GM12878 (cell line): Measurements from ENCODE around the gene EPO. TPM values are rescaled to one million over a fixed set of nuclear protein-coding genes. Genes with fewer than 3 reads are reported as not detected.

Experiments
- ATAC-seq: fragments of 200-7000 bp; cut with Tn5 transposase; 3 replicates; pipeline ENCODE4 v1.9.1; 2020; ENCODE audit warnings: mild to moderate bottlenecking, moderate library complexity
- BruUV-seq: library from RNA; stranded (reverse); fragments of 400-500 nt; replicated peaks from 2 replicates; lab custom pipeline; 2021; lab: Mats Ljungman, UMichigan
- CTCF ChIA-PET: fragments of 300-600 bp; sonication (Branson Sonifier 250); formaldehyde crosslinking; extraction: SDS; loops from one replicate; lab custom pipeline; 2021; ENCODE audit warnings: inconsistent platforms; lab: Yijun Ruan, JAX
- POLR2A ChIA-PET: fragments of 350-600 bp; formaldehyde crosslinking; extraction: SDS; loops from one replicate; lab custom pipeline; 2021; ENCODE audit warnings: inconsistent platforms; lab: Charles Lee
- RAD21 ChIA-PET: fragments of 300-600 bp; sonication (Branson Sonifier 250); formaldehyde crosslinking; loops from one replicate; lab custom pipeline; 2023; ENCODE audit warnings: antibody characterized with exemption; ENCODE audit not compliant: unreplicated experiment; lab: Charles Lee
- SMC1A ChIA-PET: fragments of 300-600 bp; sonication (Branson Sonifier 250); formaldehyde crosslinking; loops from one replicate; lab custom pipeline; 2023; ENCODE audit not compliant: unreplicated experiment, uncharacterized antibody; lab: Charles Lee
- DNase-seq: peaks from one replicate; pipeline ENCODE4 v3.0.0-alpha.2; 2011; ENCODE audit warnings: low read depth, low spot score
- FAIRE-seq: peaks from 3 replicates; lab custom pipeline; 2011; peaks lifted over from hg19 to GRCh38; lab: Jason Lieb, UNC
- H2AFZ ChIP-seq: 2 replicates; pipeline ENCODE4 v1.6.0; 2011; ENCODE audit warnings: low read depth, low read length, control low read depth; ENCODE audit not compliant: control insufficient read depth
- H3K27ac ChIP-seq: 2 replicates; pipeline ENCODE4 v1.5.1; 2011; ENCODE audit warnings: control low read depth; ENCODE audit not compliant: control insufficient read depth, insufficient read depth
- H3K27me3 ChIP-seq, 2 experiments: replicated peaks in 1 of 2; 2 replicates each; pipeline versions ENCODE4 v1.6.0 to v1.6.1; 2011; ENCODE audit warnings: low read length in 1 of 2; ENCODE audit not compliant: control insufficient read depth in 2 of 2, insufficient read depth in 2 of 2
- H3K36me3 ChIP-seq, 2 experiments: 2 replicates each; pipeline ENCODE4 v1.5.1; 2011; ENCODE audit warnings: low read length in 1 of 2; ENCODE audit not compliant: control insufficient read depth in 2 of 2, insufficient read depth in 2 of 2
- H3K4me1 ChIP-seq: 2 replicates; pipeline ENCODE4 v1.6.1; 2011; ENCODE audit warnings: mild to moderate bottlenecking, low read length, moderate library complexity, mixed read lengths; ENCODE audit not compliant: control insufficient read depth, insufficient read depth
- H3K4me2 ChIP-seq: 2 replicates; pipeline ENCODE4 v1.6.0; 2011; ENCODE audit warnings: control low read depth; ENCODE audit not compliant: control insufficient read depth, insufficient read depth
- H3K4me3 ChIP-seq: fragments of 200-600 bp; sonication (generic); 2 replicates; pipeline ENCODE4 v1.5.1; 2016
- H3K79me2 ChIP-seq: 2 replicates; pipeline ENCODE4 v1.6.0; 2011; ENCODE audit warnings: low read length; ENCODE audit not compliant: control insufficient read depth, insufficient read depth
- H3K9ac ChIP-seq: 2 replicates; pipeline ENCODE4 v1.8.0; 2011; ENCODE audit warnings: low read length, control low read depth, mixed read lengths; ENCODE audit not compliant: control insufficient read depth, insufficient read depth
- H3K9me3 ChIP-seq: replicated peaks from 3 replicates; pipeline ENCODE4 v1.5.1; 2011; ENCODE audit warnings: mild to moderate bottlenecking, low read length; ENCODE audit not compliant: control insufficient read depth, insufficient read depth
- H4K20me1 ChIP-seq: 2 replicates; pipeline ENCODE4 v1.6.0; 2011; ENCODE audit not compliant: control insufficient read depth, insufficient read depth
- CHD1 ChIP-seq: IDR thresholded peaks from 2 replicates; pipeline ENCODE4 v1.6.1; 2012; ENCODE audit warnings: low read depth, low read length, improper control_type of control experiment
- EP300 ChIP-seq, 2 experiments: fragments of 150-350 bp in 1 of 2; IDR thresholded peaks; 2 replicates each; pipeline ENCODE4 v1.6.1; 2011 to 2012; ENCODE audit warnings: low read depth in 2 of 2, low read length in 2 of 2, borderline replicate concordance in 1 of 2, improper control_type of control experiment in 1 of 2, inconsistent platforms in 1 of 2; ENCODE audit not compliant: control insufficient read depth in 1 of 2
- NFYB ChIP-seq: IDR thresholded peaks from 2 replicates; pipeline ENCODE4 v1.6.1; 2011; ENCODE audit warnings: low read depth, mild to moderate bottlenecking, low read length, improper control_type of control experiment, moderate library complexity; ENCODE audit not compliant: insufficient read depth
- POU2F2 ChIP-seq: IDR thresholded peaks from 3 replicates; pipeline ENCODE4 v1.6.1; 2011; ENCODE audit warnings: low read depth, mild to moderate bottlenecking, low read length, borderline replicate concordance
- RAD51 ChIP-seq: fragments of 450-650 bp; IDR thresholded peaks from 2 replicates; pipeline ENCODE4 v1.6.1; 2016; ENCODE audit warnings: moderate library complexity, mild to moderate bottlenecking, inconsistent platforms
- WGBS: methylation state at CpG from one replicate; pipeline ENCODE4 v1.1.6; 2016; ENCODE audit warnings: low lambda C conversion rate; ENCODE audit not compliant: insufficient replicate concordance, insufficient coverage; ENCODE audit errors: missing lambda C conversion rate; 5-methylcytosine and 5-hydroxymethylcytosine counted together
- in situ Hi-C: fragments of 300-500 bp; cut with MboI; formaldehyde crosslinking; loops from 9 replicates; pipeline ENCODE4 v1.14.3; 2018; ENCODE audit warnings: mixed read lengths
- intact Hi-C: fragments of 100-400 bp; cut with micrococcal nuclease; formaldehyde crosslinking; loops from one replicate; pipeline ENCODE4 v1.14.2; 2022; ENCODE audit not compliant: unreplicated experiment
- polyA plus RNA-seq, 11 experiments: library from polyadenylated mRNA; depleted of rRNA in 4 of 11; unstranded in 6 of 11; stranded (reverse) in 5 of 11; fragments of >200 nt; fragmentation: Nextera tagmentation in 4 of 11; fragmentation: Illumina TruSeq in 1 of 11; extraction: Ambion mirVana in 4 of 11; extraction: Trizol in 1 of 11; gene quantifications; 1 replicate in 1 of 11; 2 replicates in 10 of 11; pipeline versions ENCODE4 v1.2.1 to v1.2.3, GENCODE V29; 2011 to 2016; ENCODE audit warnings: inconsistent platforms in 2 of 11, missing spikeins in 2 of 11, low read depth in 1 of 11
- total RNA-seq, 4 experiments: library from RNA; depleted of rRNA in 3 of 4; stranded (reverse); fragments of >200 nt in 3 of 4; fragmentation: Illumina TruSeq in 1 of 4; extraction: Trizol in 1 of 4; gene quantifications; 2 replicates each; pipeline versions ENCODE4 v1.2.1 to v1.2.3, GENCODE V29; 2013 to 2021
- TF ChIP-seq, protein P1 (sequence below): fragments of 450-650 bp; IDR thresholded peaks from 2 replicates; pipeline ENCODE4 v1.6.1; 2017; ENCODE audit warnings: mild to moderate bottlenecking, moderate library complexity
- TF ChIP-seq, protein P2 (sequence below): IDR thresholded peaks from 2 replicates; pipeline ENCODE4 v1.6.1; 2012; ENCODE audit warnings: low read length, inconsistent platforms

EPO gene
- total and polyA plus RNA-seq, 10 of the 15 experiments (the other 5 are each of a cell fraction or from before 2014, with no cell fraction given): 0.06 to 0.19 TPM; not detected in 8

- no peak for TF ChIP-seq RAD51
- TF ChIP-seq, protein P1, sequence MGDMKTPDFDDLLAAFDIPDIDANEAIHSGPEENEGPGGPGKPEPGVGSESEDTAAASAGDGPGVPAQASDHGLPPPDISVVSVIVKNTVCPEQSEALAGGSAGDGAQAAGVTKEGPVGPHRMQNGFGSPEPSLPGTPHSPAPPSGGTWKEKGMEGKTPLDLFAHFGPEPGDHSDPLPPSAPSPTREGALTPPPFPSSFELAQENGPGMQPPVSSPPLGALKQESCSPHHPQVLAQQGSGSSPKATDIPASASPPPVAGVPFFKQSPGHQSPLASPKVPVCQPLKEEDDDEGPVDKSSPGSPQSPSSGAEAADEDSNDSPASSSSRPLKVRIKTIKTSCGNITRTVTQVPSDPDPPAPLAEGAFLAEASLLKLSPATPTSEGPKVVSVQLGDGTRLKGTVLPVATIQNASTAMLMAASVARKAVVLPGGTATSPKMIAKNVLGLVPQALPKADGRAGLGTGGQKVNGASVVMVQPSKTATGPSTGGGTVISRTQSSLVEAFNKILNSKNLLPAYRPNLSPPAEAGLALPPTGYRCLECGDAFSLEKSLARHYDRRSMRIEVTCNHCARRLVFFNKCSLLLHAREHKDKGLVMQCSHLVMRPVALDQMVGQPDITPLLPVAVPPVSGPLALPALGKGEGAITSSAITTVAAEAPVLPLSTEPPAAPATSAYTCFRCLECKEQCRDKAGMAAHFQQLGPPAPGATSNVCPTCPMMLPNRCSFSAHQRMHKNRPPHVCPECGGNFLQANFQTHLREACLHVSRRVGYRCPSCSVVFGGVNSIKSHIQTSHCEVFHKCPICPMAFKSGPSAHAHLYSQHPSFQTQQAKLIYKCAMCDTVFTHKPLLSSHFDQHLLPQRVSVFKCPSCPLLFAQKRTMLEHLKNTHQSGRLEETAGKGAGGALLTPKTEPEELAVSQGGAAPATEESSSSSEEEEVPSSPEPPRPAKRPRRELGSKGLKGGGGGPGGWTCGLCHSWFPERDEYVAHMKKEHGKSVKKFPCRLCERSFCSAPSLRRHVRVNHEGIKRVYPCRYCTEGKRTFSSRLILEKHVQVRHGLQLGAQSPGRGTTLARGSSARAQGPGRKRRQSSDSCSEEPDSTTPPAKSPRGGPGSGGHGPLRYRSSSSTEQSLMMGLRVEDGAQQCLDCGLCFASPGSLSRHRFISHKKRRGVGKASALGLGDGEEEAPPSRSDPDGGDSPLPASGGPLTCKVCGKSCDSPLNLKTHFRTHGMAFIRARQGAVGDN: no peak
- TF ChIP-seq EP300 (IDR thresholded peaks at IDR 0.05; ENCODE audit: borderline replicate concordance in 1 of 2, control insufficient read depth in 1 of 2, low read depth in 2 of 2, low read length in 2 of 2): no peak
- no peak for TF ChIP-seq POU2F2
These were observed 33.0 kb upstream of the EPO start (continued) for GRCh38 chr7:100687261-100687660.

DNA sequence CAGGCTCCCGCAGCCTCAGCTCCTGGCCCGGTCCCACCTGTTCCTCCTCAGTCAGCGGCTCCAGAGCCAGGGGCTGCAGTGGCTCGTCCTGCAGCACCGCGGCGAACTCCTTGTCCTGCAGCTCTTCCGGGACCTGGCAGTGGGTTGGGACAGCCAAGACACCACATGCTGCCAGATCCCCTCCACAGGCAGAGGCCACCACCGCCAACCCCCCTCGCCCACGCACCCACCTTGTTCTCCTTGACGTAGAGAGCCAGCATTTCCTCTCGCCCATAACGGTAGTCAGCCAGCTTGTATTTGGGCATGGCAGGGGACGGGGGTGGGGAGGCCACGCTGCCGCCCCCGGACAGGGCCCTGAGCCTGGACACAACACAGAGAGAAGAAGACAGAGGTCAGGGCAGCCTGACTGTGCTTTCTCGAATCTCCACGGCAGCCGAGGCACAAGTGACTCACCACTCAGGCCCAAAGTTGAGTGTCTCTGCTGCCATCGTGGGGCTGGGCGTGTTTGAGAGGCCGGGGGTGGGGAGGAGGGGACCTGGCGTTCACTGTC is 32.4 kb upstream of the EPO start:
- FAIRE-seq (no peak), ATAC-seq (no peak), DNase-seq (no peak)
- Histone ChIP-seq H3K27ac (no peak overlapping the region), H3K27me3 (no peaks in the 10 kb centered on the region), H3K4me1 (peaks cover 25% of the 10 kb centered on the region), H2AFZ (no peak overlapping the region), H4K20me1 (no peaks in the 10 kb centered on the region), H3K4me2 (no peak overlapping the region), H3K36me3 (peaks cover 0 to 30% of the 10 kb centered on the region in 2 experiments; a peak in 3 of 4 replicates), H3K9me3 (no peaks in the 10 kb centered on the region), H3K9ac (no peak overlapping the region), H3K4me3 (no peak overlapping the region), H3K79me2 (peaks cover 42% of the 10 kb centered on the region)
- intact Hi-C loops: no loop called here
- WGBS: 81% methylated on average over 22 of the region's 25 CpGs
- no TSS peak for BruUV-seq
- ChIA-PET RAD21 (no interaction called here), SMC1A (no interaction called here), CTCF (interaction anchor here (6.1 to 6.6 kb wide), 2 partner anchors 9 to 102 kb away, joined by 41 to 57 read pairs; partner anchors contain the start of genes FBXO24 and LRCH4), POLR2A (interaction anchor here (0.5 to 1.3 kb wide), 4 partner anchors 18 to 540 kb away, joined by 4 to 8 read pairs (median 5); partner anchors contain the start of gene POP7)
- TF ChIP-seq NFYB (no peak), CHD1 (no peak)
- TF ChIP-seq, protein P2, sequence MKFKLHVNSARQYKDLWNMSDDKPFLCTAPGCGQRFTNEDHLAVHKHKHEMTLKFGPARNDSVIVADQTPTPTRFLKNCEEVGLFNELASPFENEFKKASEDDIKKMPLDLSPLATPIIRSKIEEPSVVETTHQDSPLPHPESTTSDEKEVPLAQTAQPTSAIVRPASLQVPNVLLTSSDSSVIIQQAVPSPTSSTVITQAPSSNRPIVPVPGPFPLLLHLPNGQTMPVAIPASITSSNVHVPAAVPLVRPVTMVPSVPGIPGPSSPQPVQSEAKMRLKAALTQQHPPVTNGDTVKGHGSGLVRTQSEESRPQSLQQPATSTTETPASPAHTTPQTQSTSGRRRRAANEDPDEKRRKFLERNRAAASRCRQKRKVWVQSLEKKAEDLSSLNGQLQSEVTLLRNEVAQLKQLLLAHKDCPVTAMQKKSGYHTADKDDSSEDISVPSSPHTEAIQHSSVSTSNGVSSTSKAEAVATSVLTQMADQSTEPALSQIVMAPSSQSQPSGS: no peak
- in situ Hi-C loops: loop anchor here (25.0 kb wide), 1 partner anchor 226 kb away; the partner anchor contains the start of gene SPACDR
